HepG2 (cell line): ENCODE data around the gene APCDD1L. TPM values are rescaled to one million over a fixed set of nuclear protein-coding genes. Genes with fewer than 3 reads are reported as not detected.

Experiments used
- ATAC-seq: fragments of 200-7000 bp; cut with Tn5 transposase; 3 replicates; pipeline ENCODE4 v1.9.1; 2020; ENCODE audit warnings: mild to moderate bottlenecking, moderate library complexity
- BruUV-seq: library from RNA; stranded (reverse); fragments of 400-500 nt; replicated peaks from 2 replicates; lab custom pipeline; 2021; lab: Mats Ljungman, UMichigan
- CTCF ChIA-PET: fragments of 300-600 bp; formaldehyde crosslinking; extraction: SDS; loops from one replicate; lab custom pipeline; 2021; ENCODE audit warnings: low total read pairs, inconsistent platforms, low intra/inter-chr PET ratio; lab: Yijun Ruan, JAX
- POLR2A ChIA-PET: fragments of 350-600 bp; sonication (Branson Sonifier 250); formaldehyde crosslinking; loops from one replicate; lab custom pipeline; 2020; ENCODE audit warnings: antibody characterized with exemption, inconsistent platforms; lab: Yijun Ruan, JAX
- DNase-seq: peaks from one replicate; pipeline ENCODE4 v3.0.0-alpha.2; 2015; ENCODE audit warnings: low spot score
- FAIRE-seq: peaks from 3 replicates; lab custom pipeline; 2011; peaks lifted over from hg19 to GRCh38; lab: Jason Lieb, UNC
- H2AFZ ChIP-seq: one replicate; pipeline ENCODE4 v1.6.1; 2011; ENCODE audit warnings: low read length, inconsistent platforms
- H3K27ac ChIP-seq: fragments of 300-600 bp; 3 replicates; pipeline ENCODE4 v1.8.0; 2011; ENCODE audit warnings: mixed run types, mild to moderate bottlenecking, mixed read lengths, low read length, inconsistent platforms; ENCODE audit not compliant: insufficient read depth; ENCODE audit errors: extremely low read length
- H3K27me3 ChIP-seq, 2 experiments: fragments of 200-600 bp in 1 of 2; 2 replicates in 1 of 2; 3 replicates in 1 of 2; pipeline versions ENCODE4 v1.6.0 to v1.8.0; 2011; ENCODE audit warnings: low read length in 2 of 2, mild to moderate bottlenecking in 2 of 2, moderate library complexity in 2 of 2, inconsistent platforms in 1 of 2; ENCODE audit not compliant: insufficient read depth in 2 of 2, control insufficient read depth in 1 of 2
- H3K36me3 ChIP-seq, 2 experiments: fragments of 200-600 bp in 1 of 2; replicated peaks in 1 of 2; 2 replicates in 1 of 2; 3 replicates in 1 of 2; pipeline versions ENCODE4 v1.5.1 to v1.8.0; 2011; ENCODE audit warnings: low read length in 2 of 2, inconsistent platforms in 1 of 2; ENCODE audit not compliant: insufficient read depth in 2 of 2, control insufficient read depth in 1 of 2
- H3K4me1 ChIP-seq: 2 replicates; pipeline ENCODE4 v1.5.1; 2012; ENCODE audit warnings: low read length, inconsistent platforms; ENCODE audit not compliant: insufficient read depth
- H3K4me2 ChIP-seq: 2 replicates; pipeline ENCODE4 v1.6.0; 2011; ENCODE audit warnings: low read depth, low read length, inconsistent platforms
- H3K4me3 ChIP-seq, 3 experiments: fragments of 200-600 bp in 1 of 3; sonication (generic), shearing (Covaris generic) in 1 of 3; replicated peaks in 1 of 3; 2 replicates each; pipeline ENCODE4 v1.5.1; 2011 to 2016; ENCODE audit warnings: low read length in 3 of 3, inconsistent platforms in 2 of 3, low read depth in 2 of 3, mild to moderate bottlenecking in 2 of 3, control low read depth in 1 of 3, mixed read lengths in 1 of 3; ENCODE audit not compliant: insufficient read depth in 1 of 3
- H3K79me2 ChIP-seq: one replicate; pipeline ENCODE4 v1.6.1; 2011; ENCODE audit warnings: low read length, inconsistent platforms; ENCODE audit not compliant: insufficient read depth
- H3K9ac ChIP-seq: 2 replicates; pipeline ENCODE4 v1.6.0; 2011; ENCODE audit warnings: mild to moderate bottlenecking, low read depth, low read length, inconsistent platforms; ENCODE audit not compliant: insufficient read depth
- H3K9me3 ChIP-seq: 2 replicates; pipeline ENCODE4 v1.5.1; 2012; ENCODE audit warnings: mild to moderate bottlenecking, low read length
- H4K20me1 ChIP-seq: 2 replicates; pipeline ENCODE4 v1.6.0; 2011; ENCODE audit warnings: inconsistent platforms, mild to moderate bottlenecking, low read length, moderate library complexity; ENCODE audit not compliant: insufficient read depth
- ATAD3A ChIP-seq: sonication (generic); formaldehyde crosslinking; IDR thresholded peaks from 2 replicates; pipeline ENCODE4 v1.4.0; 2020; ENCODE audit warnings: missing genetic modification reagents
- GABPB1 ChIP-seq: IDR thresholded peaks from 2 replicates; pipeline ENCODE4 v1.6.1; 2016; ENCODE audit warnings: mild to moderate bottlenecking, missing genetic modification reagents, moderate library complexity, missing compliant biosample characterization
- HMG20B ChIP-seq: conservative IDR thresholded peaks from 2 replicates; pipeline ENCODE4 v1.6.1; 2016; ENCODE audit warnings: missing genetic modification reagents, missing compliant biosample characterization
- KIAA2018 ChIP-seq: sonication (generic); formaldehyde crosslinking; IDR thresholded peaks from 2 replicates; pipeline ENCODE4 v1.5.0; 2020; ENCODE audit warnings: mild to moderate bottlenecking, missing genetic modification reagents, borderline replicate concordance
- MIER3 ChIP-seq: IDR thresholded peaks from 2 replicates; pipeline ENCODE4 v1.6.1; 2016; ENCODE audit warnings: missing compliant biosample characterization, borderline replicate concordance
- SKIL ChIP-seq: sonication (generic); formaldehyde crosslinking; IDR thresholded peaks from 2 replicates; pipeline ENCODE4 v1.8.0; 2022; ENCODE audit warnings: missing genetic modification reagents, mild to moderate bottlenecking, moderate library complexity, borderline replicate concordance
- ZNF329 ChIP-seq: sonication (generic); formaldehyde crosslinking; IDR thresholded peaks from 2 replicates; pipeline ENCODE4 v1.9.0; 2021; ENCODE audit warnings: low read depth, mild to moderate bottlenecking, missing genetic modification reagents
- ZNF414 ChIP-seq: sonication (generic); formaldehyde crosslinking; IDR thresholded peaks from 2 replicates; pipeline ENCODE4 v1.5.0; 2020; ENCODE audit warnings: missing genetic modification reagents
- ZNF616 ChIP-seq: sonication (generic); formaldehyde crosslinking; IDR thresholded peaks from 2 replicates; pipeline ENCODE4 v1.5.0; 2020; ENCODE audit warnings: low read depth, mild to moderate bottlenecking, missing genetic modification reagents
- ZNF780A ChIP-seq: sonication (generic); formaldehyde crosslinking; IDR thresholded peaks from 2 replicates; pipeline ENCODE4 v1.8.0; 2022; ENCODE audit warnings: mild to moderate bottlenecking, missing genetic modification reagents, moderate library complexity
- WGBS: methylation state at CpG from one replicate; pipeline ENCODE4 v1.1.6; 2017; ENCODE audit warnings: low lambda C conversion rate; 5-methylcytosine and 5-hydroxymethylcytosine counted together
- in situ Hi-C: cut with HindIII; loops from 2 replicates; pipeline ENCODE4 v1.10.0; 2017; ENCODE audit warnings: low pct_unique_long_range_greater_than_20kb; ENCODE audit not compliant: extremely low pct_ligation_motif_present
- intact Hi-C: fragments of 100-400 bp; cut with micrococcal nuclease; formaldehyde crosslinking; loops from one replicate; pipeline ENCODE4 v1.10.0; 2022; ENCODE audit not compliant: unreplicated experiment
- polyA plus RNA-seq, 8 experiments: library from polyadenylated mRNA; depleted of rRNA in 3 of 8; stranded (reverse) in 7 of 8; unstranded in 1 of 8; fragments of >200 nt; fragmentation: Illumina TruSeq in 4 of 8; extraction: Trizol in 4 of 8; gene quantifications; 2 replicates each; pipeline versions ENCODE4 v1.2.1 to v1.2.3, GENCODE V29; 2011 to 2016; ENCODE audit warnings: low read depth in 4 of 8, missing spikeins in 1 of 8, mixed read lengths in 1 of 8; ENCODE audit not compliant: insufficient read depth in 1 of 8
- total RNA-seq, 5 experiments: library from RNA; depleted of rRNA; stranded (reverse); fragments of >200 nt; fragmentation: Illumina TruSeq; extraction: Trizol; gene quantifications; 2 replicates each; pipeline ENCODE4 v1.2.3, GENCODE V29; 2016; ENCODE audit warnings: low read depth in 1 of 5

APCDD1L gene
- total and polyA plus RNA-seq, 2 of the 13 experiments (the other 11 are each of a cell fraction or from before 2014, with no cell fraction given), result not detected

- TF ChIP-seq MIER3 (CRISPR knock-in tag), result no peak
Observed at GRCh38 chr20:58483470-58483869, 31.7 kb downstream of the APCDD1L start (continued).

GRCh38 chr20:58483051-58483450 is 32.1 kb downstream of the APCDD1L start:
- peaks cover 21% of the 10 kb centered on the region for H3K9me3 ChIP-seq
- H4K20me1 ChIP-seq, result no peaks in the 10 kb centered on the region
- no peak for FAIRE-seq
- H3K27ac ChIP-seq, result no peak overlapping the region
- H3K4me3 ChIP-seq, result no peak overlapping the region
- H3K27me3 ChIP-seq, result peaks cover 0 to 21% of the 10 kb centered on the region in 2 experiments; a peak in 2 of 5 replicates
- H3K9ac ChIP-seq, result no peak overlapping the region
- no peaks in the 10 kb centered on the region for H3K4me1 ChIP-seq
- H3K4me2 ChIP-seq, result no peak overlapping the region
- ChIA-PET CTCF (no interaction called here), POLR2A (no interaction called here)
- intact Hi-C loops (no loop called here), in situ Hi-C loops (loop anchor here (10.0 kb wide), 1 partner anchor 362 kb away; no protein-coding TSS in a partner anchor)
- no peak overlapping the region for H2AFZ ChIP-seq
- ATAC-seq, result no peak
- WGBS, result 13% methylated on average over 5 of the region's 5 CpGs
- no peak for DNase-seq
- no peaks in the 10 kb centered on the region for H3K79me2 ChIP-seq
- BruUV-seq, result no TSS peak
- no peaks in the 10 kb centered on the region for H3K36me3 ChIP-seq
- TF ChIP-seq MIER3 (CRISPR knock-in tag) (no peak), ZNF329 (CRISPR knock-in tag) (no peak), GABPB1 (no peak), HMG20B (no peak), ZNF414 (CRISPR knock-in tag) (no peak), ZNF616 (CRISPR knock-in tag) (no peak), SKIL (CRISPR knock-in tag) (no peak), ATAD3A (CRISPR knock-in tag) (no peak), ZNF780A (CRISPR knock-in tag) (no peak), KIAA2018 (no peak)
